ENCODE measurements around the gene CDKN1A.
A peak's percentile ranks its signal among the peaks of the same experiment; 100 is the strongest.

The CDKN1A gene

GRCh38 chr6:36678488-36679042, at the start of gene CDKN1A (continued):
- TF ChIP-seq ZNF549 (tag by site-specific recombination; IDR thresholded peaks at IDR 0.05) (no peak), ZNF830 (tag by site-specific recombination; IDR thresholded peaks at IDR 0.05; ENCODE audit: low read depth) (no peak), ZNF2 (tag by site-specific recombination; IDR thresholded peaks at IDR 0.05) (peak; percentile 88; the same call in 1 of the 2 replicates), ZNF639 (tag by site-specific recombination; IDR thresholded peaks at IDR 0.05) (0 out of 2 replicates have a peak, but pooled peaks have one; percentile 22), ZSCAN30 (tag by site-specific recombination; IDR thresholded peaks at IDR 0.05) (peak; percentile 97), AEBP2 (tag by site-specific recombination; IDR thresholded peaks at IDR 0.05; ENCODE audit: borderline replicate concordance) (no peak), ELK4 (IDR thresholded peaks at IDR 0.05; ENCODE audit: borderline replicate concordance, low read depth, low read length) (no peak), PBX3 (CRISPR knock-in tag; IDR thresholded peaks at IDR 0.05) (no peak; the same call in 1 of the 2 replicates), ZFP3 (tag by site-specific recombination; IDR thresholded peaks at IDR 0.05; ENCODE audit: low read depth) (no peak), ZFP69B (tag by site-specific recombination; IDR thresholded peaks at IDR 0.05) (no peak; the same call in 1 of the 2 replicates), ZBTB21 (tag by site-specific recombination; IDR thresholded peaks at IDR 0.05) (no peak), MEIS1 (CRISPR knock-in tag; IDR thresholded peaks at IDR 0.05; ENCODE audit: borderline replicate concordance) (no peak), ZNF202 (tag by site-specific recombination; IDR thresholded peaks at IDR 0.05; ENCODE audit: borderline replicate concordance) (no peak), ZNF585B (tag by site-specific recombination; IDR thresholded peaks at IDR 0.05) (no peak), ZNF488 (tag by site-specific recombination; IDR thresholded peaks at IDR 0.05) (no peak), ZFP37 (tag by site-specific recombination; IDR thresholded peaks at IDR 0.05) (peak; percentile 77; the same call in 1 of the 2 replicates), TRIM28 (IDR thresholded peaks at IDR 0.05; ENCODE audit: borderline replicate concordance, low read length) (peak; percentile 29; the same call in 1 of the 2 replicates), ZXDB (tag by site-specific recombination; IDR thresholded peaks at IDR 0.05) (no peak), ZNF664 (tag by site-specific recombination; IDR thresholded peaks at IDR 0.05) (no peak), ZNF24 (tag by site-specific recombination; IDR thresholded peaks at IDR 0.05) (peak; percentile 42; the same call in 1 of the 2 replicates), ZBTB6 (tag by site-specific recombination; IDR thresholded peaks at IDR 0.05) (no peak; the same call in 1 of the 2 replicates), PRDM6 (tag by site-specific recombination; IDR thresholded peaks at IDR 0.05) (no peak), ZNF169 (tag by site-specific recombination; IDR thresholded peaks at IDR 0.05) (peak; percentile 74)
